ENCODE measurements around the gene CORO6.

The CORO6 gene

DNA sequence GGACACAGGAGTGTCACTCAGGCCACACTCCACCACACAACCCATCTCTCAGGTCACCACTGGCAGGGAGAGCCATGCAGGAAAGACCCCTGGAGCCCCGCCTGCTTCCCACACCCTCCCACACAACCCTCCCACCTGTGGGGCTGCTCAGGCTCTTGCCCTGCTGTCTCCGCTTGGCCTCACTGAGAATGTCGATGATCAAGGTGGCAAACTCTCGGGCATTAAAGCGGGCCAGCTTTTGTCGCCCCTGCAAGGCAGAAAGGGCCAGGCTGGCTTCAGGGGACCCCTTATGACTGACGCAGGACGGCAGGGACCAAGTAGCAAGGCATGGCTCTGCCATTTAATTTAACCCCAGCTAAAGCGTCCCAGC, 45.7 kb downstream of the CORO6 start:
- no peak for DNase-seq (ENCODE audit: low read depth)

DNA sequence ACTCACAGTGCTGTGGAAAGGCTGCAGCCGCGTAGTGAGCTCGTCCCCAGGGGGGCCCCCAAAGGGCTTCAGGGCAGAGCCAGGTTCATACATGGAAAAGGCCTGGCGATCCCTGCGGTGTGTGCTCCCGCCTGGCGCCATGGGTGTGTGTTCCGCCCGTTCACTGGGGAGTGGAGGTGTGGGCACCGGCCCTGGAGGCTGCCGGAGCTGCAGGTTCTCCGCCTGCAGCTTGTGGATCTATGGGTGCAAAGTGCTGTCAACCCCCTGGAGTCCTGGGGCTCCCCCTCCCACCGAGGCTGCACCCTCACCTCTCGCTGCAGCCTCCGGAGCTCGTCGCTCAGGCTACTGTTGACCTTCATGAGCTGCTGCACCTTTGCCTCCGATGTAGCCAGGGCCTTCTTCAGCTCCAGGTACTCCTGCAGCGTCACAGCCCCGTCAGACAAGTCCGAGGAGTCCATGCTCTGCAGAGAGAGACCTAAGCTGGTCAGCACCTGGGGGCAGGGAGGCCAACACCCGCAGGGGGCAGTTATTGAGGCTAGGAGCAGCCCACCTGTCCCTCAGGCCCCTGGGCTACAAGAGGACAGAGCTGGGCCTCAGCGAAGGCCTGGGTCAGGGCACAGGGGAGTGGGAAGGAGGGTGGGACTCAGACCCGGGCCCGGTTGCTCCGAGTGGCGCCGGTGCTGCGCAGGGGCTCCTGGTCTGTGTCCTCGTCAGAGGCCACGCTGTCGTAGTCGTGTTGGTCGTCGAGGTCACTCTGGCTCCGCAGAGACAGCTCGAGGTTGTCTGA, 46.3 kb downstream of the CORO6 start:
- DNase-seq (ENCODE audit: low read depth) = no peak

DNA sequence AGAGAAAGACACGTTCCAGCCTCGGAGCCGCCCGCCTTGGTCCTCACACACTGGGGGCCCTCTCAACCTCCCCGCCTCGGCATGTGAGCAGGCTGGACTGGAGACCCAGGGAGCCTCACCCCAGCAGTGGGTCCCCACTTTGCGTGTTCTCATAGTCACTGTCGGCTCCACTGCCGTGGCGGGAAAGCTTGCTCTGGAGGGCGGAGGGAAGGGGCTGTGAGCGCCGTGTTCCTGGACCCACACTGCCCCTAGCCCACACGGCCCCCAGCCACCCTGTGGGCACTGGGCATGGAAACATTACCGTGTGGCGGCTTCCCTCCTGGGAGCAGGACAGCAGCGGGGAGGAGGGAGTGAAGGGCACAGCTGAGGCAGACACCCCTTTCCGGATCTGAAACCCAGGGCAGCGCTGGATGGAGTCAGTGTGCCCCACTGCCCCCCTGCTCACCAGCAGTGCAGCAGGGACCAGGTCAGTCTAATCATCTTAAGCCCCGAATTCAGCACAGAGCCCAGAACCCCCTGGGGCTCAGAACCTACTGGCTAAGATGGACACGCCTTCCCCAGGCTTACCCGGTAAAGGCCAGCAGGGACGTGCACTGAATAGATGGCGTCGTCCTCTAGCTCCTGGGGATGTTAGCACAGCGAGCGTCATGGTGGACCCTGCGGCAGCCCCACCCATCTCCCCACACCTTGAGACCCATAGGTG, 47.0 kb downstream of the CORO6 start:
- DNase-seq (ENCODE audit: low read depth) = no peak

DNA sequence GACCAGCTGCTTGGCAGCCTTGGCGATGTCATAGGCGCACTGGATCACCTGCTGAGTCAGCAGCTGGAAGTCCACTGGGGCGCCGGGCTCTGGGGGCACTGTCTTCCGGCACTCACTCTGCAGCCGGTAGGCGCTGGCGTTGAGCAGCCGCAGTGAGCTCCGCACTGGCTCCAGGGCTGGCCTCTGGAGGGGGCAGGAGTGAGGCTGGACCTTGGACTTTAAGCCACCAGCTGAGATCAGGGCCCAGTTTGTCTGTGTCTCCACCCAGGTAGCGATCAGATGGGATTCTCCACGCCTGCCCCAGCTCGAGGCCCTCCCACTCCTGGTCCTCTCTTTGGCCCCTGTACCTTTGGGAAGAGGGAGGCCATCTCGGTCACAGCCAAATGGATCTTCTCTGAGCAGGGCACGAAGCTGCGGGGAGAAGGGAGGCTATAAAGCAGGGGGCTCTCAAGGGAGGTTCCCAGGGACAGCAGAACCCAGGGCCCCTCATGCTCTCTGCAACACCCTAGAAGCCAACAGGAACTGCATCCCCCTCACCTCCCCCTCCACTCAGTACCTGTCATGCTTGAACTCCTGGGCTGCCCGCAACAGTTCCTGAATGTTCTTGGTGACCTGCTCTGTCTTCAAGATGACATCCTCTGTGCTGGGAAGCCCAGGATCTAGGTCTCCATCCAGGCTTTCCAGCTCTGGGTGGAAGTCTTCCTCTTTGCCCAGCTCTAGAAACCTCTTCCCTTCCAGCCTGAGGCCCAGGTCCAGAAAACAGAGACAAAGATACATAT, 47.8 kb downstream of the CORO6 start:
- DNase-seq (ENCODE audit: low read depth) = no peak

DNA sequence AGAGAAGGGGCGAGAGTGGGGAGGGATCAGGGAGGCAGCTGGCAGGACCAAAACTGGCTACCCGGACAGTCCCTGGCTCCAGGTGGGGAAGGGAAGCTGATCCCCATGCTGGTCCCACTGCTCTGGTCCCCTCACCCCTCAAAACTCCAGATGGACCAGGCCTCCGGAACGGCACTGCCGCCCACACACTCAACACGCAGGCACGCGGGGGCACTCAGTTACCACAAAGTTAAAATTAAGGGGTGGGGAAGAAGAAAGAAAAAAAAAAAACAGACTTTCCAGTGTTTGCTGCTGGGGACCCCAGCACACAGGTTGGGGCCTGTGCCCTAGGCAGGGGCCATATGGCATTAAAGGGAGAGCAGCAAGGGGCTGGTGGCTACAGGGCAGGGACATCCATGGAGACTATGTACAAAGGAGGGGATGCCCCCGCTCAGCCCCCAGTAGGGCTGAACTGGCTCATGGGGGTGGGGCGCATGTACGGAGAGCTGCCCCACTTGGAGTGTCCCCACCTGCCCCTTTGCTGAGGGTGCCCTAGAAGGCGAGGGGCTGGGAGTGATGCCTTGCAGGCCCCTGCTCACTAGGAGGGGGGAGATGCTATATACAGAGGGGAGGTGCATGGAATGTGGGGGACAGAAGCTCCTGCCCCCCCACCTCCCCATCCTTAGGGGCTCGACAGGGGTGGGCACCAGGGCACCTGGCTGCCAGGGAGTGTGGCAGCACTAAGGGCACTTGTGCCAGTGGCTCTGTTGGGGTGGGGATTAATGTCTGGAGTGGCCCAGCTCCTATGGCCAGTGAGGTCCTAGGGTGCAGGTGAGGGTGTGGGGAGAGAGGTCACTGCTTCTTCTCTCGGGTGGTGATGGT, 48.6 kb downstream of the CORO6 start:
- no peak for DNase-seq (ENCODE audit: low read depth)

DNA sequence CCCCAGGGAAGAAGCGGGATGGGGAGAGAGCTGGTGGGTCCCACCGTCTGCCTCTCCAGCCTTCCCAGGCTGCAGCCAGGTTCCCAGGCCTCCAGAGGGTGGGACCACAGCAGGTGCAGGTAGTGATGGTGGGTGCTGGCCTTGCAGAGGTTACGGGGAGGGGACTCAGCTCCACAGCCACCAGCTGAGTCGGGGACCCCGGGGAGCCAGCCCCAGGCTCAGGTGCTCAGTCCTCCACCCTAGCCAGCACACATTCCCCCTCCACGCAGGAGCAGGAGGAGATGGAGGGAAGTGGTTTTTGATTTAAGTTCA, 49.2 kb downstream of the CORO6 start:
- no peak for DNase-seq (ENCODE audit: low read depth)

DNA sequence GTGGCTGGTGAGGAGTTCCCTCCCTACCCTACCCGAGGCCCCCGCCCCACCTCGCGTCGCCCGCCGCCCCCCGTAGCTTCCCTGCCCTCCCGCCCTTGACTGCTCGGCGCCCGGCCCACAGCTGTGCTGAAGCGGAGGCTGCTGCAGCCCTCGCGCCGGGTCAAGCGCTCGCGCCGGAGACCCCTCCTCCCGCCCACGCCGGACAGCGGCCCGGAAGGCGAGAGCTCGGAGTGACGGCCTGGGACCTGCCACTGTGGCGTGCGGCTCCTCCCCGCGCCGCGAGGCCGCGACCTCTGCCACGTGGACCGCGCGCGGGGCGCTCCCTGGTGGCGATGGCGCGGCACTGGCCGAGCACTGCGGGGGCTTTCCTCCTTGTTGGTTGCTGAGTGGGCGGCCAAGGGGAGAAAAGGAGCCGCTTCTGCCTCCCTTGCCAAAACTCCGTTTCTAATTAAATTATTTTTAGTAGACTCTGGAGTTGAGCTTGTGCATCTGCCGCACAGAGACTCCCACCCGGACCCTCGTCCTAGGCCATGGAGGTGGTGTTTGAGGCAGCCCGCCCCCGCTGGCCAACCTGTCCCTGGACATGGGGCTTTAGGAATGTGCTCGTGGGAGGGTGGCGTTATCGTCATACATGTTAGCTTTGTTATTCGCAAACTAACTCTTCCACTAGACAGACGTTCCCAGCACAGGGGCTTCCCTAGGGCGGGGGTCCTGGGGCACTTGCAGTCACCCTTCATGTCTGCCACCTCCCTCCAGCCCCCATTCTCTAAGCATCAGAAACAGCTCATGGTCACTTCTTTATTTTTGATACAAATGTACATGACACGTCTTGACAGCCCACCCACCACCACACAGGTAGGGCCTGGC, 49.8 kb downstream of the CORO6 start:
- peak; percentile 52 for DNase-seq (ENCODE audit: low read depth)

DNA sequence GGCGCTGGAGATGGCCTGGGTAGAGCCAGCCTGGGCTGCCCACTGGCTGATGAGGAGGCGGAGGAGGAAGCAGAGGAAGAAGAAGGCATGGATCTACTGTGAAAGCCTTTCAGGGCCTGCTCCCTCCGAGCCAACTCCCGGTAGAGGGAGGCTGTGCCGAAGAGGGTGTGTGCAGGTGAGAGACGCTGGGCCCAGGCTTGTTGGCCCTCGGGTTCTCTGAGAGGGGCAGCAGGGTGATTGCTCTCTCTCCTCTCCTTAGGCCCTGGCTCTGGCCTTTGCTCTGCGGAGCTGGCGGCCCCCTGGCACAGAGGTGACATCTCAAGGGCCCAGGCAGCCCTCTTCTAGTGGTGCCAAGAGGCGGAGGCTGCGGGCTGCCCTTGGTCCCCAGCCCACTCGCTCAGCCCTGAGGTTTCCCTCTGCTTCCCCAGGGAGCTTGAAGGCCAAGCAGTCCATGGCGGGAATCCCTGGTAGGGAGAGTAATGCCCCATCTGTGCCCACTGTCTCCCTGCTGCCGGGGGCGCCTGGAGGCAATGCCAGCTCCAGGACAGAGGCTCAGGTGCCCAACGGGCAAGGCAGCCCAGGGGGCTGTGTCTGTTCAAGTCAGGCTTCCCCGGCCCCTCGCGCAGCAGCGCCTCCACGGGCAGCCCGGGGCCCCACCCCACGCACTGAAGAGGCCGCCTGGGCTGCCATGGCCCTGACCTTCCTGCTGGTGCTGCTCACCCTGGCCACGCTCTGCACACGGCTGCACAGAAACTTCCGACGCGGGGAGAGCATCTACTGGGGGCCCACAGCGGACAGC, 50.6 kb downstream of the CORO6 start:
- no peak for DNase-seq (ENCODE audit: low read depth)

DNA sequence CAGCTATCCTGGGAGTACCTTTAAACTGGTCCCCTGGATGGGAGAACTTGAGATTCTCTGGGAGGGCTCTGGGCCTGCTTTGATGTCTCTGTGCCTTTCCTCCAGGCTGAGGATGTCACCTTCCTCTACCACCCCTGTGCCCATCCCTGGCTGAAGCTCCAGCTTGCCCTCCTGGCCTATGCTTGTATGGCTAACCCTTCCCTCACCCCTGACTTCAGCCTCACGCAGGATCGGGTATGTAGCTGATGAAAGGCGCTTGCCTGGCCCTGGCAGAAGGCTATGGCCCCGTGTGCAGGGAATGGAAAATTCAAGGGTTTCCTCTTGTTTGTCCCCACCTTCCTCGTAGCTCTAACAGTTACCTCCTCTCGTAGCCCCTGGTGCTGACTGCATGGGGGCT, 51.2 kb downstream of the CORO6 start:
- DNase-seq (ENCODE audit: low read depth) = no peak

DNA sequence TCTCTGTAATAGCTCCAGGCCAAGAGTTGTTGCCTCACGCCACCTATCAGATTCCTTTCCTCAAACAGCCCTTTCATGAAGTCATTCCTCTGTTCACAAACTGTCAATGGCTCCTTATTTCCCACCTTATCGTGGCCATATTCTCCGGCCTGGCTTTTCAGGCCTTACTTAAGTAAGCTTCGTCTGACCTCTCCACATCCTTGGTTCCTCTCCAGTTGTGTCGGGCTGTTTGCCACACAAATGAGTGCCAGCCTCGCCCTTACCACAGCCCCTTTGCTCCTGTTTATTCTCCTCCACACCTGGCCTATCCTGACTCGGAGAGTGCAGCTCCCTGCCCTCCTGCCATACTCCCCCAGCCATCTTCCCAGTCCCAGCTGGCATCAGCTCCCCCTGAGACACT, 52.2 kb downstream of the CORO6 start:
- DNase-seq (ENCODE audit: low read depth) = no peak

DNA sequence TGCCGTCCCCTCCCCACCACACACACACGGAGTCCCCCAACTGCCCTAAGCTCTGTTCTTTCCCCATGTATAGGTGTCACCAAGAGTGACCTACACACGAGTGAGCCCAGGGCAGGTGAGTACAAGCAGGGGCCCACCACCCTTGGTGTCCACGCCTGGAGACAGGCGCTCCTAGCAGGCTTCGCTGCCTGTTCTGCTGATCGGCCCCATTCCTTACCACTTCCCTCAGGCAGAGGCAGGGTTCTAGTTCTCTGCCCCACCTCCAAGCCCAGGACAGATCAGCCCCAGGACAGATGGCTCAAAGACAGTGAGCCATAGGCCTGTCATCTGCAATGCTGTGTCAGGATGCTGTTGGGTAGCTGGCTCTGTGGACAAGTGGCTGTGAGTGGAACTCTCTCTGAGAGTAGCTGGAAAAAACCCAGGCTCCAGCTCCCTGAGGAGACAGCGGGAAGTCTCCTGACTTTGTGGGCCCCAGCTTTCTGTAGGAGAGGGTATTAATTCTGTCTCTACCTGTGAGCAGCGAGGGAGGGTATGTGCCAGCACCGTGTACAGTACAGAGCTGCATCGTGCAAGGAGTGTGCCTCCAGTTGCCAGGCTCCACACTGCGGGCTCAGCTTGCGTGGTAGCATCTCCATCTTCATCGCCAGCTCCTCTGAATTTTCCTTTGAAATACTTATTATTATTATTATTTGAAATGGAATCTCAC, 53.3 kb downstream of the CORO6 start:
- DNase-seq (ENCODE audit: low read depth) = no peak

DNA sequence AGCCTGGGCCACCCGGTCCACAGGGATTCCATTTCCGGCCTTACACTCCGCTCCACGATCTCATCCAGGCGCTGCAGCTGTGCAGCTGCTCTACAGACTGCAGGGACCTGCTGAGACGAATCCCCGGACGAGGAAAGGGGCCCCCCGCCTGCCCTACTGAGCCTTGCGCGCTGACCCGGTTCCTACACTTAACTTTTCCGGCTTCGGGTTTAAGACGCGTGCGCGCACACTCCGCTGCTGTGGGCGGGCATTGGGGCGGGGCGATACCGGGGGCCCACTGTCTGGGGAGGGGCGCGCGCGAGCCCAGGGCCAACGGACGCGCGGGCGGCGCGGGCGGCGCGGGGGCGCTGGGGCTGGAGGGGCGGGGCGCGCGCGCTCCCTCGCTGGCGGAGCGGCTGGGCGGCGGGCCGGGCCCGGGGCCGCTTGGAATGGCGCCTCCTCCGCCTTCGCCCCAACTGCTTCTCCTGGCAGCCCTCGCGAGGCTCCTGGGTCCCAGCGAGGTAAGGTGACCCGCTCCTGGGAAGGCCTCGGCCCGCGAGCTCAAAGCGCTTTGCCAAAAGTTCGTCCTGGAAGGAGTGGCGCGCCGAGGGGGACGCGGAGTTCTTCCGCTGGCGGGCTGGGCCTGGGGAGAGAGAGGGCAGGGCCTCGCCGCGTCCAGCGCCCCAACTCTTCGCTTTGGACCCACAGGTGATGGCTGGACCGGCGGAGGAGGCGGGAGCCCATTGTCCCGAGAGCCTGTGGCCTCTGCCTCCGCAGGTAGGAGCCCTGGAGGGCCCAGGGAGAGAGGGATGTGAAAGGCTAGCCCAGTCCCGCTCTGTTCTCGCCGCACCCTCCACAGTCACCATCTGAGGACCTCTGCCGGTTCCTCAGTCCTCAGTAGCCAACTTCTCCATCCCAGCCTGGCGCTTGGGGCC, 54.1 kb downstream of the CORO6 start, which contains the start of gene TP53I13:
TP53I13 (plus strand) TSS at position 371 of the 914 bp plus-strand sequence; CDS start at position 429, 58 bp downstream.
- peak; percentile 78 for DNase-seq (ENCODE audit: low read depth)

DNA sequence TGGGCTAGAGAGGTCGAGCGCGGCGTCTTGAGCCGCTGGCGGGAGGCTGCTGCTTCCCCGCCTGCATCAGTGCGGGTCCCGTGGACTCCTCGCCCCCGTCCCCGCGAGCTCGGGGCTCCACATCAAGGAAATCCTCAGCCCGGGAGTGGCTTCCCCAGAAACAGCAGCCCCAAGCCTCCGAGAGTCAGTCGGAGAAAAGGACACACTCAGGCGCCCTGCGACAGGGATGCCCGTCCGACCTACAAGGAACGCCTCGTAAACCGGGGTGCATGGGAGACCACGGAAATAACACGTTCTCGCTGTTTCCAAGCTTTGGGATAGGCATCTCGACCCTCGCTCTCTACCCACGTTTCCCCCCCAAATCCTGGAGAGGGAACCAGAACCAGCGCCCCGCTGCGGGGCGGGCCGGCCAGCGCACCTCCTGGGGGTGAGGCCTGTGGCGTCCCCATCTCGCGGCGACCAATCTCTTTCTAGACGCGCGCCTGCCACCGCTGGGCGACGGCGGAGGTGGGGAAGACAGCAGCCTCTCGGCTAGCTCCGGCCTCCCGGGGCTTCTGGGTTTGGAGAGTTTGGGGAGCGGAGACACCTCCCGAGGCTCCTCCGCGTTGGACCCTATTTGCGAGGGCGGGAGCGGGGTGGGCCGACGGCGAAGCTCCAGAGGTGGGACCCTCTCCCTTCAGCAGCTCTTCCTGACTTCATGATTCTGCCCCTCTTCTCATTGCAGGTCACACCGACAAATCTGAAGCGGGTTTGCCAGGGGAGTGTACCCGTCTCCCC, 55.0 kb downstream of the CORO6 start:
- peak; percentile 53 for DNase-seq (ENCODE audit: low read depth)

DNA sequence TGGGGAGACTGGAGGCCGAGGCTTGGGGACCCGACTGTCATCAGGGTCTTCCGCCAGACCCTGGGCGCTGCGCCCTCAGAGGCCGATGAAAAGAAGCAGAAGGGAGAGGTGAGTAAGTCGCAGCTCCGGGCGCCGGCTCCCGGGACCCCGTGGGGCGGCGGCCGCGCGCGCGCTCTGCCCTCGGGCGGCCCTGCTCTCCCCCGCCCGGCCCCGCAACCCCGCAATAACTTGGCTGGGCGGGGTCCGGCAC, 55.5 kb downstream of the CORO6 start:
- DNase-seq (ENCODE audit: low read depth) = no peak

DNA sequence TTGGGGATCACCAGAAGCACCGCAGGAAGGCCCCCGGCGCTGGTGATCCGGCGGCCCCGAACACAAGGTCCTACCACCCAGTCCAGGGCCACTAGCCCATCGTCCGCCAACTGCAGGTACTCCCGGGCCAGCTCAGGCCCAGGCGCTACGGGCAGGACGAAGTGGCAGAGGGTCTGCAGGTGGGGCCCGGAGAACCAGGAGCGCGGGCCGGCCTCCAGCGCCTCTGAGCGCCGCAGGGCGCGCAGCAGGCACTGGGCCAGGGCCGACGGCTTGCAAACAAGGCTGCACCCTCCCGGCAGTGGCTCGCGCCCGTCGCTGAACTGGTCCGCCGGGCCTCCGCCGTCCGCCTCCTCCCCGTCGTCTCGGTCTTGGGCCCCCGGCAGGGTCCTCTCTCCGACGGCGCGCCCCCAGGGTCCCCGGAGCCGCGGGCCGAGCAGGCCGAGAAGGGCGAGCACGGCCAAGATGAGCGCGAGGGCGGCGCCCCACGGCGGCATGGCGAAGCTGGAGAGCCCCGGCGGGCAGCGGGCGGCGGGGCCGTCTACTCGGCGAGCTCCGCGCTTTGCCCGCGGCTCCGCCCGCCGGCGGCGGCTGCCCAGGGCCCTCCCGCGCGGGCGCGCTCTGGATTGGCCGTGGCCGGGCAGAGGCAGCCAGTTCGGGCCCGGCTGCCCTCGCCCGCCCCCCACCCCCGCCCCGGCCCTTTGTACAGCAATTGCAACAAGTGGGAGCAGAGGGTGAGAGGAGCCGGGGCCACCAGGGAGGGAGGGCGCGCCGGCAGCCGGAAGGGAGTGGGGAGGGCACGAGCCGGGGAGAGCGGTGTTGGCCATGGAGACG, 56.0 kb downstream of the CORO6 start, which contains the start of gene ABHD15:
ABHD15 (minus strand) TSS at position 565 of the 831 bp plus-strand sequence; CDS start at position 494, 71 bp downstream.
- DNase-seq (ENCODE audit: low read depth) = peak; percentile 85

DNA sequence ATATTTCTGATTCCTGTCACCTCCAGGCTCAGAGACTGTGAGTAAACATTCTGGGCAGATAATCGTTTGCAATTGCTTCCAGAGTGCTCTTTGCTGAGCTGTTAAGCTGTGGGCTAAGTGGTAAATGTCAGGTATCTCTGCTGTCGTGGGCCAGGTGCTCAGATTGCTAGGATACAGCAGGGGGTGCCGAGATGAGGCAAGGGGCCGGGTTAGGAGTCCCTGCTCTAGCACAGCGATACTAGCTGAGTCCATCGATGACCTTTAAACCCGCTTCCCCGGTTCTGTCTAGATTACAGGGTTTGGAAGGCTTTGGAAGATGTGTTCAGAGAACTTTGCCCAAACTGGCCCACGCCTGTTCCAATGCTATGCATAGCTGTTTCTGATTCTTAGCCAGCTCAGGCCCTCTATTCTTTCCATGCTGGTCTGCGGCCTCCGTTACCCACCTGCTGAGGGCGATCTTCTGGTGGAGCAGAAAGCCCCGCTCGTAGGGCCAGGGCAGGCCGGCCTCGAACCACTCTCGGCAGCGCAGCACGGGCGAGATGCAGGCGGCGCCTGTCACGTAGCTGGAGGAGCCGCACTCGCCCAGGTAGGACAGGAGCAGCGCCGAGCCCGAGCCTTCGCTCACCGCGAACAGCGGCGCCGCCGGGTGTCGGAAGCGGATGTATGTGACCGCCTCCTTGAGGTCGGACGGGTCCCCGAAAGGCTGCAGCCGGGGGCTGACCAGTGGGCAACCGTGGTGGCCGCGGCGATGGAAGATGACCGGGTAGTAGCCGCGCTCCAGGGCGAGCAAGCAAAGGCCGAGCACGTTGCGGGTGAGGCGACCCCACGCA, 56.9 kb downstream of the CORO6 start:
- DNase-seq (ENCODE audit: low read depth) = no peak

All from fibroblast of gingiva (primary cell).